Fibroblast of the aortic adventitia (primary cell): Measurements from ENCODE around the gene ZNF254. TPM values are rescaled to one million over a fixed set of nuclear protein-coding genes. Genes with fewer than 3 reads are reported as not detected.
"Not testable (repeated sequence)": the region's sequence is repeated elsewhere in the genome, so short reads cannot be mapped to it uniquely, and the experiment has no call there.

Source experiments
- DNase-seq: peaks from one replicate; pipeline ENCODE4 v3.0.0-alpha.2; 2010; ENCODE audit warnings: low read depth
- H3K4me3 ChIP-seq: 2 replicates; pipeline ENCODE4 v1.5.1; 2011; ENCODE audit warnings: low read depth, mild to moderate bottlenecking, control low read depth, low read length, moderate library complexity
- CTCF ChIP-seq: IDR thresholded peaks from 2 replicates; pipeline ENCODE4 v1.5.1; 2011; ENCODE audit warnings: mild to moderate bottlenecking, low read length, control low read depth, inconsistent platforms; ENCODE audit not compliant: insufficient read depth
- total RNA-seq: library from RNA; depleted of rRNA; stranded (reverse); fragments of >200 nt; gene quantifications from 2 replicates; pipeline ENCODE4 v1.2.3, GENCODE V29; 2012; ENCODE audit warnings: low replicate concordance

Gene ZNF254
- total RNA-seq, 1 donor = 11.2 TPM

GRCh38 chr19:24069905-24070657, 16.9 kb upstream of the ZNF254 start:
- no peak for DNase-seq
- H3K4me3 ChIP-seq = no peak overlapping the region
- no peak for TF ChIP-seq CTCF

DNA sequence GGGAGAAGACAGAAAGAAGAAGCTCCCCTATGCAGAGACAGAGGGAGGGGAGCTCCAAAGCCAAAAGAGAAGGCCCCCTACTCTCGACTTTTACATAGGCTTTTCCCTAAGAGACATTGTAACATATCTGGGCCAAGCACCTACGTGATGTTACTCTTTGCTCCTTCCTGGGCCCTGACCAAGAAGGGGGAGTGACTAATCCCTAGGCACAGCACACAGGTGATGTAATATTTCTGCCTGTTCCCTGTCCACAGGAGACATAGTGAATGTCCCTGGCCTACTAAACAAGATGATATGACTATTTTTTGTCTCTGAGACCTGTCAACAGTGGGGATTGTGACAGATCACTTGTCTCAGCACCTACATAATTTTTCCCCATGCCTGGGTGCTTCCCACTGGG, 15.9 kb upstream of the ZNF254 start:
- no peak for TF ChIP-seq CTCF
- no peak for DNase-seq
- no peak overlapping the region for H3K4me3 ChIP-seq

DNA sequence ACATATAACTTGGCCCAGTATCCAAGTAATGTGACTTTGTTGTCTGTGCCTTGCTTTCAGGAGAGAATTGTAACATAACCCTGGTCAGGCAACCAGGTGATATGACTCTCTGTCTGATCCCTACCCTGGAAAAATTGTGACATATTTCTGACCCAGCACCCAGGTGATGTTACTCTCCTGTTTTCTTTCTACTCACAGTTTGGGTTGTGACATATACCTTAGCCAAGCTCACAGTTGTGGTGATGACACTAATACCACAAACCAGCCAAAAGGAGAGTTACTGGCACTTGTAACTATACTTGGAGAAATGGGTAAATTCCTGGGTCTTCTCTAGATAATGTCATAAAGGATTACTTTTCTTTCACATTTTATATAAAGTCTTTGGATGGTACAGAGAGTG, 14.3 kb upstream of the ZNF254 start:
- no peak overlapping the region for H3K4me3 ChIP-seq
- no peak for DNase-seq
- no peak for TF ChIP-seq CTCF

GRCh38 chr19:24073807-24074206, 13.2 kb upstream of the ZNF254 start:
- TF ChIP-seq CTCF = no peak
- DNase-seq = no peak
- H3K4me3 ChIP-seq = no peak overlapping the region

DNA sequence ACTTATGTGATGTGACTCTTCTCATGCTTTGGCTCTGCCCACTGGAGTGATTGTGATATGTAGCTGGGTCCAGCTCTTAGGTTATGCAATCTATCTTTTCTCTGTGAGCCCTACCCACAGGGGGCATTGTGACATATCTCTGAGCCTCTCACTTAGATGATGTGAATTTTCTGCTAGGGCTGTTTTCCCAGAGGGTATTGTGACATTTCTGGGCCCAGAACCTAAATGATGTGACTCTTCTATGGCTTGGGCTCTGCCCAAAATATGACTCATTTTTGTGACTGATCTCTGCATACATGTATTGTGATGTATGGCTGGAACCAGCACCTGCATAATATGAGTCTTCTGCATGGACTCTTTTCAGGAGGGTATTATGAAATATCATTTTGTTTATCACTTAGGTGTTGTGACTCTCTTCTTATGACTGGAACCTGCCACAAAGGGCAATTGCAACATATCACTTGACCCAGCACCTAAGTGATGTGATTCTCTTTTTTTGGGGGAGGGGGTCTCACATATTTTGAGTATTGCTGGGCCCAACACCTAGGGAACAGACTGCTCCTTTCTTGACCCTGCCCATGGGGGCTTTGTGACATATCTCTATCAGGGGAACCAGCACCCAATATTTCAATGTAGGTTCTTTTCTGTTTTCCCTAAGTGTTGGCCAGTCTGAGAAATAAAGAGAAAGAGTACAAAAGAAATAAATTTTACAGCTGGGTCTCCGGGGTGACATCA, 12.1 kb upstream of the ZNF254 start:
- no peak for TF ChIP-seq CTCF
- no peak overlapping the region for H3K4me3 ChIP-seq

GRCh38 chr19:24075530-24075929, 11.5 kb upstream of the ZNF254 start:
- not testable (repeated sequence) for DNase-seq, H3K4me3 ChIP-seq

More for the DNA sequence above, 12.1 kb upstream of the ZNF254 start:
- peak; percentile 30 for DNase-seq

DNA sequence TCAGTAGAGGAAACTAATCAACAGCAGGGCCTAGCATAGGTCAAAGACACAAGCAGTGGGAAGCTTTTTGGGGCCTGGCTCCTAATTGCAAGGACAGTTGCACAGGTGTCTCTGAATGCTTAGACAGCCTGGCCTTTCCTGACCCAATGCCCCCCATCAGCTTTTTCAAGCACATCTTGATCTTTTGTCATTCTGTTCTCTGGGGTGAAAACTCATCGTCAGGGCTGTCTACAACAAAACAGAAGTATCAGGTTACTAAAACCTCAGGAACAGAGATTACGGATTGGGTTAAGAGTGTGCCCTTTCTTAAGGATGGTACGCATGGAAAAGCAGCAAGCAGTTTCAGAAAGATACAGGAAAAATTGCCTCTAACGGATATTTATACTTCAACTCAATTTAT, 8.3 kb upstream of the ZNF254 start:
- no peak for TF ChIP-seq CTCF
- DNase-seq = no peak
- no peak overlapping the region for H3K4me3 ChIP-seq
